Erythroblast (primary cell): ENCODE measurements around the gene TMEM237.

Experiments
- DNase-seq, 2 experiments: peaks; one replicate each; lab custom pipeline; 2025; lab: John Stamatoyannopoulos, UW
- GATA1 ChIP-seq: IDR thresholded peaks from 2 replicates; pipeline ENCODE4 v1.6.1; 2011; ENCODE audit warnings: low read depth, mild to moderate bottlenecking, control low read depth, low read length, moderate library complexity
- POLR2A ChIP-seq: IDR thresholded peaks from 2 replicates; pipeline ENCODE4 v1.6.1; 2011; ENCODE audit warnings: mild to moderate bottlenecking, low read length

The TMEM237 gene

DNA sequence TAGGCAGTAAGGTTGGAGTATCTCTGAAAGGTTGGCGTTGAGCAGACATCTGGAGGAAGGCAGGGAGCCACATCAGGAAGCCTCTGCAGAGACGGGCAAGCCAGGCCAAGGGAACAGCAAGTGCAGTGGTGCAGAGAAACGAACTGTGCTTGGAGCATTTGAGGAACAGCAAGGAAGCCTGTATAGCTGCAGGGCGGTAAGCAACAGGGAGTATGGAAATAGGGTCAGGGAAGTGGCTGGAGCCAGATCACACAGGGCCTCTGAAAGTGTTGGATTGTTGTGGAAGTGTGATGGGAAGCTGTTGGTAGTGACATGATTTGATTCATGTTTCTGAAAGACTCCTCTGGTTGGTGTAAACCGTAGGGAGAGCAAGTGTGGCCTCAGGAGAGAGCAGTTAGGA is 13.4 kb upstream of the TMEM237 start:
- no peak for DNase-seq
- TF ChIP-seq GATA1 (no peak), POLR2A (no peak)

DNA sequence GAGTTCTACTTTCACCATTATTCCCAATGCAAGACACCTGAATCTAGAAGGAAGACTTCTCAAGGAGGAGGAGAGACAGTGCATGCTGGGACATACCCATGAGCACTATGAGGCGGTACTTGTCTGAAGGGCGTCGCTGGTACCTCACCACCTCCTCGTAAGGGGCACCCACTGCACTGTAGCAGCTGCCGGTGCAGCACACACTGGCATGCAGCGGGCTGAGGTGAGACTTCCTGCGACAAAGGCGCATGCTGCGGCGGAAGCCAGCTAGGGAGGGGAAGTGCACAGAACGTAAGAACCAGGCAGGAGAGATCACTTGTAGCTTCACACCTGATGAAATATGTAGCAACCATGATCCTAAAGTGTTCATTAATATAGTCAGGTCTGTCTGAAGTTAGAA is 12.8 kb upstream of the TMEM237 start:
- TF ChIP-seq GATA1 (no peak), POLR2A (no peak)

DNA sequence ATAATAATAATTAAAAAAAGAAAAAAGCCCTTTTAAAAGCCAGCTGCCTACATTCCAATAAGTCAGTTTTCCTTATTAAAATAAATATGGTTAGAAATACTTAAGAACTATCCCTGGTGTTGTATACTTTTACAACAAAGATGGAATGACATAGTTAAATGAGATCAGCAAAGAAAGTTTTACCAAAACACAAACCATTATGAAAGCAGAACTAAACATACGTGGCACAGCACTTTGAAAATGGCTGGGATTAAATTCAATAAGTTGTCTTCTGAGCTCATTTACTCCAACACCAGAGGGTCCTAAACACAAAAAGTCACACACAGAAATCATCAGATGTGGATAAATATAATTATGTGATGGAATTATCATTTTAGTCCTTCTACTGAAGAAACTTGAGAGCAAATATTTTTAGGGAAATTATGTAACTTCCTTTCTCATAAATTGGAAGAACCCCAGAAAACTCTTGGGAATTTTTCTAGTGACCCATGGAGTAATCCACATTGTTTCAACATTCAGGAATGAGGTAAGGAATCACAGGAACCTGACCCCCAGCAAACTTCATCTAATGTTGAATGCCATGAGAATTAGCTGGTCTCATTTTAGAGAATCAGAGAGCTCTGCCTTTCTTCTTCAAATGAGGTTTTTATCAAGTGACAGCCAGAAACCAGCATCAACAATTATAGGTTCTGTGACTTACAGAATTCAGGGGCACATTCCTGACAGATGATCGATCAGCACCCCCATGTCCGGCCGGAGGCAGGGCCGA is 11.5 kb upstream of the TMEM237 start:
- DNase-seq: no peak
- TF ChIP-seq GATA1: no peak
- no peak for TF ChIP-seq POLR2A

More for the DNA sequence above, 12.8 kb upstream of the TMEM237 start:
- DNase-seq: no peak

DNA sequence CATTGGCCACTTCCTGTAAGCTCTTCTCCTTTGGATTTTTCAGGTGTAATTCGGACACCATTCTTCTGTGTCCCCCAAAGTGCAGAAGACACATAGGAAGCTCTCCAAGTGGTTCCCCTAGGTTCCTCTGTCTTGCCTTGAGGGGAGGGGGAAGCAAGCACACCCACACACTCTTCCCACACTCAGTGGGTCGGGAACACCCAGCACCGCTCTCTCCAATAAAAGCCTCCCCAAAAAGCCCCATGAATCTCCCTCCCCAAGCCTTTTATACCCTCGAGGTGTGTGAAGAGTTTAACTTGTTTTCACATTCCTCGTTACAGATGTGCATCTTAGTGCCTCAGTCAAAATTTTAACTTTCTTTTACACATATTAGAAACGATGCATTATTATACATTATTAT is 9.9 kb upstream of the TMEM237 start:
- DNase-seq: no peak
- no peak for TF ChIP-seq POLR2A
- TF ChIP-seq GATA1: no peak

DNA sequence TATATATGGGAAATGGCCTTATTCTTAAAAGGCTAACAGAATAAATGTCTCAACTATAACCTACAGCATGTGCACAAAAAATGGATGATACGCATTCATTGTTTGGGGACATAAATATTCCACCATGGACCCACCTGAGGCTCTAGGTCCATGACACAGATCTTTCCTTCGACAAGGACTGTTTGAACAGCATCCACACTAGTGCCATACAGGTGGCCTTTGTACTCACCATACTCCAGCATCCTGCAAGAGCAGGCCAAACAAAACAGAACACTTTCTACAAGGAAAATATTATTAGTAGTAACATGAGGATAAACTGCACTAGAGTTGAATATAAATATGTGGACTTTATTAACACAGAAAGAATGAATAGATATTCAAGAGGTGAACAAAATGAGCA is 6.1 kb upstream of the TMEM237 start:
- TF ChIP-seq GATA1 (no peak), POLR2A (no peak)

DNA sequence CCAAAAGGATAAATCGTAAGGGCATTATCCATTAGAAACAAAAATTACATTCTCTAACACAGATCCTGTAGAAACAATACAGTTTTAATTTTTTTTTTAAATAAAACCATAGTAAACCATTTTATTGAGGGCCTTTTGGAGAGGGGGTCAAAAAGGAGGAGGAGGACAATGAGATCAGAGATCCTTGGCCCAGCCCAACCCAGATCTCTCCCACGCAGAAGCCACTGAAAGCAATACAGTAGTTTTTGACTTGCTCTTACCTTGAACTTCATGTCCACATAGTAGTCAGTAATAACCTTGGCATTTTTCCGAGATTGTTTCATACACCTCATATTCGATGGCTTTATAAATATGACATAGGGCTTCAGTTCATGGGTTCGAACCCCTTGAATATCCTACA is 4.1 kb upstream of the TMEM237 start:
- no peak for DNase-seq
- TF ChIP-seq POLR2A (no peak), GATA1 (no peak)

More for the DNA sequence above, 6.1 kb upstream of the TMEM237 start:
- no peak for DNase-seq

DNA sequence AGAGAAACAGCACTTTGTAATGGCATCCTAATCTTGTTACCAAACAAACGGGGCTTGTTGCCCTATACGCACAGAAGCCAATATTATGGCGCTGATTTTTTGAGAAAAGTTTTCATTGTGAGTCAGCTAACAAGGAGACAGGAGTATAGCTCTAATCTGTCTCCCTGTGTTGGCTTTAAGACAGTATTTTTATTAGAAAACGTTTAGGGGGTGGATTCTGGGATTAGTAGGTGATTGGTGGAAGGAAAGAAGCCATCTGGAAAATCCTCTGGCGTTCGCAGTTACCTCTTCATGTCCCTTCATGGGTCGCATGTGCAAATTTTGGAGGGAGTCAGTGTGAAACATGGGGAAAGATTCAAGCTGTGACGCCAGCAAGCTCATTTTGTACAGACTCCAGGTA is 698 bp upstream of the TMEM237 start:
- DNase-seq: no peak
- TF ChIP-seq POLR2A: no peak
- TF ChIP-seq GATA1: no peak

DNA sequence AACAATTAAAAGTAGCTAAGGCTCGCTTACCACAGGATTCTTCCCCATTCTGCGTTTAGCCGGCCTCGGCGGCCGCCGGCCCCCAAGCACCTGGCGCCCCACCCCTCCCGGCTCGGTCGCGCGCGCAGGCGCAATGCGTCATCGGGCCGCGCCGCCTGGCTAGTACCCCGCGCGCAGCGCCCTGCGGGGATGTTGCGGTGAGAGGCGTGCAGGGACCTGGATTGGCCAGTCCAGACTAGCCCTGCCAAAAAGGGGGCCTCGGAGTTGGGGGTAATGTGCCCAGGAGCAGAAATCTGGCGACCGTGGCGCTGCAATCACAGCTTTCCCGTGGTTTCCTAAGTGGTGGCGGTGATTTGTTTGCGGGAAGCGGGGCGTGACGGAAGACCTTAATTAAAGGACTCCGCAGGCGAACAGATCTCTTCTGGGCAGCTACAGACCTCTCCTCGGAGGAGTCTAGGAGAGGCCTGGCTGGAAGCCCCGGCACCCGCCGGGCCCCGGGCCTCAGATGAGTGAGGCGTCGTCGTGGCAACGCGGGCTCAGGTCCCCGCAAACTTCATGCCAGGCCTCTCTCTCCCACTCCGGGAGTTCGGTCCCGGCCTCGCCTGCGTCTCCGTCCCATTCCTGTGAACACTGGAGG is 606 bp downstream of the TMEM237 start:
- peak; percentile 85 to 91 for DNase-seq
- TF ChIP-seq POLR2A (peak; percentile 70), GATA1 (no peak)

DNA sequence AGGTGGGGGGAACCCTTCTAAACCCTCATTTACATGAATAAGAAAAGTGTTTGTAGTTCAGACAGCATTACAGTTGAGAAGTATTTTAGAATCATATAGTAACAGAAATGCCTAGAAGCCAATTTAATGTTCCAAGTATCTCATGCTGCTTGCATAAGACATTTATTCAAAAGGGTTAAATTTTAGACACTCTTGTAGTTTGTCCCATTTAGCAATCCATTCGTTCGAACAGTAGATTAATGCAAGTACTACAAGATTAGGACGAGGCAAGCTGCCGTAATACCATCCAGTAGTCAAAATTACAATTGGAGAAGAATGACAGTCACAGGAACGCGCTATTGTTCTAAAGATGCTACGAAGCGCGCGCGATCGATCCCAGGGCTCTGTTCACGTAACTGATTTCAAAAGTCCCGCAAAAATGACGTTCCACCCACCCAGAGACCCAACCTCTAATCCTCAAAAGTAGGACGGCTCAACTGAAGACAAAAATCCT is 1.2 kb downstream of the TMEM237 start:
- peak in 1 of 2 experiments; percentile 84 for DNase-seq
- TF ChIP-seq GATA1 (no peak), POLR2A (no peak)

DNA sequence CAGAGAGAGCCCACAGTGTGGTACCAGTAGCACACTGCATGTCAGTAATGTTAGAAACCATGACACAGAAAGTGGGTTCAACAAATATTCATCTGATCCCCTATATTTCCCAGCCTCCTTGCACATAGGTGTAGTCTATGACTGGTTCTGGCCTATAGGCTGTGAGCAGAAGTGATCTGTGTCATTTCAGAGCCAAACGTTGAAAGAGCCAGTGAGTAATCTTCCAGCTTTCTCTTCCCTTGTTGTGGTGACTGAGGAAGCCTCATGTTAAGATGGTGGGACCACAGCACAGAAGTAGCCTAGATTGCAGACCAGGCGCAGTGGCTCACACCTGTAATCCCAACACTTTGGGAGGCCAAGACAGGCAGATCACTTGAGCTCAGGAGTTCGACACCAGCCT is 4.1 kb downstream of the TMEM237 start:
- TF ChIP-seq GATA1 (no peak), POLR2A (no peak)
- no peak for DNase-seq

DNA sequence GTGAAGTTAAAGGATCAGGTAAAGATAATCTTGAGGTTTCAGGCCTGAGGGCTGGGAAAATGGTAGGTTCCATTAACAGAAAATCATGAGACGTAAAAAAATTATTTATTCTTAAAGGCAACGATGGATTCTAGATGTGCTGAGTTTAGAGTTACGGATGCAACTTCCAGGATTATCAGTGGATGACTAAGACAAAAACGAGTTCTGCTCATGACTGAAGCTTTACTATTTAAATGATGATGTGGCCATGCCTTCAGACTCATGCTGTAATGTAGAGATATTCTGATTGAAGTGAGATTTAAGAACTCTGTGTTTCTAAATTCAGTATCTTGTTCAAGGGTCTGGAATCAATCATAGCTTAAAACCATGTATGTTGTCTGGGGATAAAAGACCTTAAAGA is 5.0 kb downstream of the TMEM237 start:
- no peak for DNase-seq
- TF ChIP-seq GATA1 (no peak), POLR2A (no peak)

DNA sequence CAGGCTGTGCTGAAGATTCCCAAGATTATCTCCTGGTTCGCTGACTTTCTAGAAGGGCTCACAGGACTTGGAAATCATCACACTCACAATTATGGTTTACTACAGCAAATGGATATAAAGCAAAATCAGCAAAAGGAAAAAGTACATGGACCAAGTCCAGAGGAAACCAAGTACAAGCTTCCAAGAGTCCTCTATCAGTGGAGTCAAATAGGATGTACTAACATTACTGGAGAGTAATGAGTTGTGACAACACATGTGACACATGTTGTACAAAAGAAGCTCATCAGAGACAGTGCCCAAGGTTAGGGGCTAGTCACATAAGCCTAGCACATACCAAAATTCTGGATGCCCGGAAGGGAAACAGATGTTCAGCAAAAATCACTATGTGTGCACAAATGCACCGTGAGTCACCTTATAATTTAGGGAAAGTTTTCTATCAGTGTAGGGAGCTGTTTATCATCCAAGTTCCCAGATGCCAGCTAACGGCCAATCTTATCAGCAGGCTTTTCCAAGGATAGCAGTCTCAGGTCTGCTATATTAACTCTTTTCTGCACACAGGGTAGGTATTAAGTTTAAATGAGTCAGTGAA is 9.5 kb downstream of the TMEM237 start:
- no peak for DNase-seq
- TF ChIP-seq GATA1 (no peak), POLR2A (no peak)

DNA sequence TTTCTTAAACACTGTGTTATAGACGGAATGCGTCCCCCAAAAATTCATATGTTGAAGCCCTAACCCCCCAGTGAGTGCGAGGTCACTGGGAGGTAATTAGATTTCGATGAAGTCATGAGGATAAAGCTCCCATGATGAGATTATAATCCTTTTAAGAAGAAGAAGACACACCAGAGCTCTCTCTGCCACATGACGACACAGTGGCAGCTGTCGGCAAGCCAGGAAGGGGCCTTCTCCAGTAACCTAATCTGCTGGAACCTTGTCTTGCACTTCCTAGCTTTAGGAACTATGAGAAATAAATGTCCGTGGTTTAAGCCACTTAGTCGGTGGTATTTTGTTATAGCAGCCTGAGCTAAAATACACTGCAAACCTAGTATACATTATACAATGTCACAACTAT is 12.3 kb downstream of the TMEM237 start:
- DNase-seq: no peak
- TF ChIP-seq GATA1 (no peak), POLR2A (no peak)

DNA sequence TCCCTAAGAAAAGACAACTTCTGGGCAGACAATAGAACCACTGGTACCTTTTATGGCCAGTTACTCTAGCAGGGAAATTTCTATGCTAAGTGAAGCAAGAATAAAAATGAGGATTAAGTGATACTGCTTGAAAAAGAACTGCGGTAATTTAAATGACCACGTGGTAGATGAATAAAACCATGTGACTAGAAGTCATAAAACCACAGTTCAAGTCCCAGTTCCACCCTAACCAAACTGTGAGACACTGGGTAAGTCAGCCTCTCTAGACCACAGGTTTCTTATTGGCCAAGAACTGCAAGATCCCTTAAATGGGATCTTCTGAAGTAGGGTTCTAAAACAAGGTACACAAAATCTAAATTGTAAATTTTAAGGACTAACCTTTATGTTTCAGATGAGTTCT is 12.7 kb downstream of the TMEM237 start:
- no peak for DNase-seq
- TF ChIP-seq POLR2A (no peak), GATA1 (no peak)
